Gastrocnemius medialis (tissue), 4 donors: ENCODE data around the gene TPGS2. TPM values are rescaled to one million over a fixed set of nuclear protein-coding genes. Genes with fewer than 3 reads are reported as not detected.
"Not testable (repeated sequence)": the region's sequence is repeated elsewhere in the genome, so short reads cannot be mapped to it uniquely, and the experiment has no call there.

Experiments used
- ATAC-seq, 2 donors: fragments of 150-250 bp; one replicate each; pipeline ENCODE4 v1.9.1; 2016
- DNase-seq, 2 donors: peaks; one replicate each; pipeline ENCODE4 v3.0.0-alpha.2; 2019
- H3K27ac ChIP-seq, 4 donors: fragments of 200-600 bp; sonication (generic); 1 replicate in 1 of 4; 2 replicates in 3 of 4; pipeline ENCODE4 v1.5.1; 2016 to 2018; ENCODE audit warnings: mild to moderate bottlenecking in 2 of 4, moderate library complexity in 1 of 4
- H3K27me3 ChIP-seq, 3 donors: fragments of 200-600 bp; sonication (generic) in 2 of 3; 1 replicate in 1 of 3; 2 replicates in 2 of 3; pipeline versions ENCODE4 v1.5.1 to v1.6.0; 2016 to 2019; ENCODE audit warnings: mild to moderate bottlenecking in 1 of 3, moderate library complexity in 1 of 3
- H3K36me3 ChIP-seq, 2 donors: fragments of 200-600 bp; sonication (generic) in 1 of 2; one replicate each; pipeline ENCODE4 v1.5.1; 2017 to 2018
- H3K4me1 ChIP-seq, 2 donors: fragments of 200-600 bp; sonication (generic) in 1 of 2; one replicate each; pipeline ENCODE4 v1.5.1; 2016 to 2017; ENCODE audit warnings: mild to moderate bottlenecking in 2 of 2
- H3K4me3 ChIP-seq, 4 donors: fragments of 200-600 bp; sonication (generic) in 3 of 4; 1 replicate in 1 of 4; 2 replicates in 3 of 4; pipeline ENCODE4 v1.5.1; 2016 to 2019; ENCODE audit warnings: mild to moderate bottlenecking in 2 of 4
- H3K9me3 ChIP-seq, 3 donors: fragments of 200-600 bp; sonication (generic) in 2 of 3; 1 replicate in 1 of 3; 2 replicates in 2 of 3; pipeline ENCODE4 v1.5.1; 2016 to 2019
- CTCF ChIP-seq, 5 experiments: fragments of 450-650 bp in 3 of 5; fragments of 200-600 bp in 2 of 5; sonication (generic) in 2 of 5; IDR thresholded peaks in 4 of 5; conservative IDR thresholded peaks in 1 of 5; 1 replicate in 4 of 5; 2 replicates in 1 of 5; pipeline ENCODE4 v1.5.1; 2016 to 2019; ENCODE audit warnings: antibody characterized with exemption in 5 of 5, mild to moderate bottlenecking in 3 of 5, moderate library complexity in 3 of 5
- POLR2A ChIP-seq, 2 donors: fragments of 450-650 bp; IDR thresholded peaks; one replicate each; pipeline ENCODE4 v1.6.1; 2017; ENCODE audit warnings: antibody characterized with exemption in 2 of 2, mild to moderate bottlenecking in 2 of 2, moderate library complexity in 2 of 2
- in situ Hi-C, 4 donors: fragments of 200-750 bp; cut with MboI; loops; one replicate each; pipeline versions ENCODE4 v1.15.0 to v1.8.0; 2017; ENCODE audit warnings: low sequenced_read_pairs in 4 of 4
- intact Hi-C: fragments of 100-400 bp; cut with DNase I; formaldehyde crosslinking; loops from one replicate; pipeline ENCODE4 v1.15.1; 2023; ENCODE audit warnings: low total_unique reads
- total RNA-seq, 4 donors: library from RNA; depleted of rRNA; stranded (reverse); fragments of >200 nt; gene quantifications; one replicate each; pipeline versions ENCODE4 v1.1.0 to v1.2.3, GENCODE V29; 2016

TPGS2 gene
- total RNA-seq, 4 donors from 2014 or later, result 20.7 to 36.5 (median 28.2) TPM

GRCh38 chr18:36818652-36819051 is 10.2 kb downstream of the TPGS2 start:
- no peak for ATAC-seq
- no peak overlapping the region for H3K27ac ChIP-seq
- no peaks in the 10 kb centered on the region for H3K9me3 ChIP-seq
- in situ Hi-C loops, result loop anchor here in 1 of 4 donors (10.0 kb wide), 1 partner anchor 134 kb away; no protein-coding TSS in a partner anchor
- TF ChIP-seq CTCF (IDR thresholded peaks at IDR 0.05 in 4 of 5, conservative IDR thresholded peaks at IDR 0.05 in 1 of 5) (no peak), POLR2A (IDR thresholded peaks at IDR 0.05) (no peak)
- H3K4me3 ChIP-seq, result no peak overlapping the region
- no peaks in the 10 kb centered on the region for H3K4me1 ChIP-seq
- no peaks in the 10 kb centered on the region for H3K27me3 ChIP-seq
- intact Hi-C loops, result no loop called here
- no peak for DNase-seq
- H3K36me3 ChIP-seq, result peaks cover 0 to 4% of the 10 kb centered on the region in 2 donors

- Histone ChIP-seq H3K27me3 (no peaks in the 10 kb centered on the region), H3K4me3 (no peak overlapping the region), H3K27ac (no peak overlapping the region), H3K4me1 (no peaks in the 10 kb centered on the region), H3K9me3 (no peaks in the 10 kb centered on the region), H3K36me3 (peaks cover 0 to 4% of the 10 kb centered on the region in 2 donors)
- ATAC-seq, result no peak
- DNase-seq, result no peak
- intact Hi-C loops (no loop called here), in situ Hi-C loops (loop anchor here in 1 of 4 donors (10.0 kb wide), 1 partner anchor 132 kb away; no protein-coding TSS in a partner anchor)
- TF ChIP-seq CTCF (IDR thresholded peaks at IDR 0.05 in 4 of 5, conservative IDR thresholded peaks at IDR 0.05 in 1 of 5) (no peak), POLR2A (IDR thresholded peaks at IDR 0.05) (no peak)
These were observed 11.8 kb downstream of the TPGS2 start for GRCh38 chr18:36817039-36817438.

GRCh38 chr18:36816096-36816495 is 12.7 kb downstream of the TPGS2 start:
- in situ Hi-C loops, result loop anchor here in 1 of 4 donors (10.0 kb wide), 1 partner anchor 131 kb away; no protein-coding TSS in a partner anchor
- H3K27me3 ChIP-seq, H3K36me3 ChIP-seq, H3K27ac ChIP-seq, intact Hi-C loops, H3K4me1 ChIP-seq, ATAC-seq, DNase-seq, H3K4me3 ChIP-seq, H3K9me3 ChIP-seq: not testable (repeated sequence)

- intact Hi-C loops, result no loop called here
- DNase-seq (no peak), ATAC-seq (no peak)
- TF ChIP-seq POLR2A (IDR thresholded peaks at IDR 0.05), result no peak
- no peak for TF ChIP-seq CTCF (IDR thresholded peaks at IDR 0.05 in 4 of 5, conservative IDR thresholded peaks at IDR 0.05 in 1 of 5)
- in situ Hi-C loops, result loop anchor here in 1 of 4 donors (5.0 to 10.0 kb wide), 2 partner anchors 48 to 130 kb away; no protein-coding TSS in a partner anchor
- H3K9me3 ChIP-seq, result no peaks in the 10 kb centered on the region
- no peaks in the 10 kb centered on the region for H3K27me3 ChIP-seq
- H3K4me3 ChIP-seq, result no peak overlapping the region
- H3K27ac ChIP-seq, result no peak overlapping the region
- H3K4me1 ChIP-seq, result no peaks in the 10 kb centered on the region
- peaks cover 0 to 4% of the 10 kb centered on the region in 2 donors for H3K36me3 ChIP-seq
These were observed 13.8 kb downstream of the TPGS2 start for GRCh38 chr18:36814994-36815393.

GRCh38 chr18:36813824-36814223 is 15.0 kb downstream of the TPGS2 start:
- TF ChIP-seq POLR2A (IDR thresholded peaks at IDR 0.05) (no peak), CTCF (IDR thresholded peaks at IDR 0.05 in 4 of 5, conservative IDR thresholded peaks at IDR 0.05 in 1 of 5) (no peak)
- DNase-seq, result no peak
- H3K27me3 ChIP-seq, result no peaks in the 10 kb centered on the region
- ATAC-seq, result no peak
- no peak overlapping the region for H3K27ac ChIP-seq
- H3K4me1 ChIP-seq, result no peaks in the 10 kb centered on the region
- intact Hi-C loops (no loop called here), in situ Hi-C loops (loop anchor here in 1 of 4 donors (5.0 to 10.0 kb wide), 2 partner anchors 47 to 129 kb away; no protein-coding TSS in a partner anchor)
- no peak overlapping the region for H3K4me3 ChIP-seq
- H3K36me3 ChIP-seq, result peaks cover 0 to 4% of the 10 kb centered on the region in 2 donors
- no peaks in the 10 kb centered on the region for H3K9me3 ChIP-seq
